Muscle layer of duodenum (tissue), 2 donors: ENCODE data around the gene FASTKD3.

Source experiments
- H3K27ac ChIP-seq: one replicate; pipeline ENCODE4 v1.7.0; 2013; ENCODE audit warnings: mild to moderate bottlenecking, low read length
- H3K27me3 ChIP-seq: one replicate; pipeline ENCODE4 v1.7.0; 2013; ENCODE audit warnings: low read depth, mild to moderate bottlenecking, control low read depth, low read length
- H3K36me3 ChIP-seq, 2 donors: one replicate each; pipeline ENCODE4 v1.7.0; 2013; ENCODE audit warnings: low read length in 2 of 2, control low read depth in 1 of 2, mild to moderate bottlenecking in 1 of 2; ENCODE audit not compliant: insufficient read depth in 2 of 2, control insufficient read depth in 1 of 2
- H3K4me1 ChIP-seq, 2 donors: one replicate each; pipeline ENCODE4 v1.7.0; 2013; ENCODE audit warnings: low read length in 2 of 2, mild to moderate bottlenecking in 2 of 2, control low read depth in 1 of 2, moderate library complexity in 1 of 2; ENCODE audit not compliant: insufficient read depth in 2 of 2, control insufficient read depth in 1 of 2
- H3K4me3 ChIP-seq, 2 donors: one replicate each; pipeline ENCODE4 v1.7.0; 2013; ENCODE audit warnings: low read length in 2 of 2, low read depth in 1 of 2, mild to moderate bottlenecking in 1 of 2
- H3K9me3 ChIP-seq, 2 donors: one replicate each; pipeline ENCODE4 v1.7.0; 2013; ENCODE audit warnings: low read length in 2 of 2, control low read depth in 1 of 2, mild to moderate bottlenecking in 1 of 2; ENCODE audit not compliant: control insufficient read depth in 1 of 2
- donor health status: healthy.

FASTKD3 gene

GRCh38 chr5:7845557-7845956 lies 23.3 kb downstream of the FASTKD3 start:
- no peaks in the 10 kb centered on the region for H3K36me3 ChIP-seq
- no peak overlapping the region for H3K4me3 ChIP-seq
- peaks cover 10% of the 10 kb centered on the region for H3K27me3 ChIP-seq
- H3K9me3 ChIP-seq: no peaks in the 10 kb centered on the region
- peaks cover 0 to 8% of the 10 kb centered on the region in 2 donors for H3K4me1 ChIP-seq
- H3K27ac ChIP-seq: no peak overlapping the region

GRCh38 chr5:7844901-7845300 lies 23.9 kb downstream of the FASTKD3 start:
- no peak overlapping the region for H3K4me3 ChIP-seq
- H3K27me3 ChIP-seq: peaks cover 10% of the 10 kb centered on the region
- H3K27ac ChIP-seq: no peak overlapping the region
- H3K9me3 ChIP-seq: no peaks in the 10 kb centered on the region
- peaks cover 0 to 5% of the 10 kb centered on the region in 2 donors for H3K4me1 ChIP-seq
- H3K36me3 ChIP-seq: no peaks in the 10 kb centered on the region

GRCh38 chr5:7842531-7842930 lies 26.3 kb downstream of the FASTKD3 start:
- no peaks in the 10 kb centered on the region for H3K36me3 ChIP-seq
- H3K4me1 ChIP-seq: no peaks in the 10 kb centered on the region
- H3K4me3 ChIP-seq: no peak overlapping the region
- H3K27me3 ChIP-seq: no peaks in the 10 kb centered on the region
- H3K9me3 ChIP-seq: no peaks in the 10 kb centered on the region
- no peak overlapping the region for H3K27ac ChIP-seq

- Histone ChIP-seq H3K4me1 (no peaks in the 10 kb centered on the region), H3K27me3 (no peaks in the 10 kb centered on the region), H3K27ac (no peak overlapping the region), H3K4me3 (no peak overlapping the region), H3K36me3 (no peaks in the 10 kb centered on the region), H3K9me3 (no peaks in the 10 kb centered on the region)
These were observed 31.4 kb downstream of the FASTKD3 start for GRCh38 chr5:7837403-7837802.

GRCh38 chr5:7834982-7835381 lies 33.8 kb downstream of the FASTKD3 start:
- Histone ChIP-seq H3K9me3 (no peaks in the 10 kb centered on the region), H3K36me3 (no peaks in the 10 kb centered on the region), H3K4me3 (no peak overlapping the region), H3K27me3 (no peaks in the 10 kb centered on the region), H3K4me1 (no peaks in the 10 kb centered on the region), H3K27ac (no peak overlapping the region)

- no peaks in the 10 kb centered on the region for H3K9me3 ChIP-seq
These were observed 40.6 kb downstream of the FASTKD3 start for GRCh38 chr5:7828269-7828668.

GRCh38 chr5:7827610-7828009 lies 41.2 kb downstream of the FASTKD3 start:
- Histone ChIP-seq H3K4me1 (no peaks in the 10 kb centered on the region), H3K27ac (no peak overlapping the region), H3K27me3 (no peaks in the 10 kb centered on the region), H3K9me3 (no peaks in the 10 kb centered on the region), H3K36me3 (no peaks in the 10 kb centered on the region), H3K4me3 (no peak overlapping the region)

More at GRCh38 chr5:7828269-7828668, 40.6 kb downstream of the FASTKD3 start:
- no peaks in the 10 kb centered on the region for H3K27me3 ChIP-seq
- no peaks in the 10 kb centered on the region for H3K4me1 ChIP-seq
- no peaks in the 10 kb centered on the region for H3K36me3 ChIP-seq
- no peak overlapping the region for H3K27ac ChIP-seq
- H3K4me3 ChIP-seq: no peak overlapping the region

- Histone ChIP-seq H3K4me1 (no peaks in the 10 kb centered on the region), H3K27ac (no peak overlapping the region), H3K4me3 (no peak overlapping the region), H3K36me3 (no peaks in the 10 kb centered on the region), H3K9me3 (no peaks in the 10 kb centered on the region), H3K27me3 (no peaks in the 10 kb centered on the region)
These were observed 43.2 kb downstream of the FASTKD3 start for GRCh38 chr5:7825630-7826029.

- H3K27me3 ChIP-seq: no peaks in the 10 kb centered on the region
- H3K36me3 ChIP-seq: no peaks in the 10 kb centered on the region
- no peak overlapping the region for H3K27ac ChIP-seq
- H3K9me3 ChIP-seq: no peaks in the 10 kb centered on the region
- H3K4me1 ChIP-seq: no peaks in the 10 kb centered on the region
- H3K4me3 ChIP-seq: no peak overlapping the region
These were observed 43.8 kb downstream of the FASTKD3 start for GRCh38 chr5:7824995-7825394.

- Histone ChIP-seq H3K27ac (no peak overlapping the region), H3K36me3 (no peaks in the 10 kb centered on the region), H3K9me3 (no peaks in the 10 kb centered on the region), H3K4me1 (no peaks in the 10 kb centered on the region), H3K27me3 (no peaks in the 10 kb centered on the region), H3K4me3 (no peak overlapping the region)
These were observed 45.2 kb downstream of the FASTKD3 start for GRCh38 chr5:7823594-7823993.

- Histone ChIP-seq H3K27ac (no peak overlapping the region), H3K27me3 (no peaks in the 10 kb centered on the region), H3K4me1 (no peaks in the 10 kb centered on the region), H3K4me3 (no peak overlapping the region), H3K36me3 (no peaks in the 10 kb centered on the region), H3K9me3 (no peaks in the 10 kb centered on the region)
These were observed 46.4 kb downstream of the FASTKD3 start for GRCh38 chr5:7822449-7822848.

- no peak overlapping the region for H3K27ac ChIP-seq
- H3K4me1 ChIP-seq: no peaks in the 10 kb centered on the region
- H3K27me3 ChIP-seq: no peaks in the 10 kb centered on the region
- H3K9me3 ChIP-seq: no peaks in the 10 kb centered on the region
- H3K36me3 ChIP-seq: no peaks in the 10 kb centered on the region
- H3K4me3 ChIP-seq: no peak overlapping the region
These were observed 52.3 kb downstream of the FASTKD3 start for GRCh38 chr5:7816535-7816901.
